GM21515 (cell line): ENCODE results near the gene SYDE2.

Experiments
- ATAC-seq: cut with Tn5 transposase; IDR thresholded peaks from one replicate; pipeline ENCODE4 v1.9.1; 2021; ENCODE audit not compliant: unreplicated experiment

SYDE2 gene

DNA sequence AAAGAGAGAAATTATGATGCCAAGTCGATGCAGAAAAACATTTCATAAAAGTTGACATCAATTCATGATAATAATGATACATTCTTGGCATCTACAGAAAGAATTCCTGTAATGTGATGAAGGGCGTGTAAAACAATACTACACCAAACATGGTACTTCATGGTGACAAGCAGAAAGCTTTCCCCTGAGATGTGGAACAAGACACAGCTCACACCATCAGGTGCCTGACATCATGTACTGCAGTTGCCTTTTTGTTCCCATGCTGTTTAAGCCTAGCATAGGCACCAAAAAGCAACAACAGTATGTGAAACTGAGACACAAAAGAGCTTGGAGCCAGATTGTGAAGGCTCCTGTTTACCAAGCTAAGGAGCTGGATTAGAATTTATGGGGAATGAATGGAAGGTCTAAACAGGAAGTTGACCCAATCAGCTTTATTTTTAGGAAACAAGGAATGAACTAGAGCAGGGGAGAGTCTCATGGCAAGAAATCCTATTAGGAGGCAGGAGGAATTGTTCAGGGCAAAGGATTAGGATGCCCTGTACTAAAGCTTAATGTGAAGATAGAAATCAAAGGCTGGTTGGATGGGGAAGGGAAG, 67.2 kb downstream of the SYDE2 start:
- no peak for ATAC-seq

DNA sequence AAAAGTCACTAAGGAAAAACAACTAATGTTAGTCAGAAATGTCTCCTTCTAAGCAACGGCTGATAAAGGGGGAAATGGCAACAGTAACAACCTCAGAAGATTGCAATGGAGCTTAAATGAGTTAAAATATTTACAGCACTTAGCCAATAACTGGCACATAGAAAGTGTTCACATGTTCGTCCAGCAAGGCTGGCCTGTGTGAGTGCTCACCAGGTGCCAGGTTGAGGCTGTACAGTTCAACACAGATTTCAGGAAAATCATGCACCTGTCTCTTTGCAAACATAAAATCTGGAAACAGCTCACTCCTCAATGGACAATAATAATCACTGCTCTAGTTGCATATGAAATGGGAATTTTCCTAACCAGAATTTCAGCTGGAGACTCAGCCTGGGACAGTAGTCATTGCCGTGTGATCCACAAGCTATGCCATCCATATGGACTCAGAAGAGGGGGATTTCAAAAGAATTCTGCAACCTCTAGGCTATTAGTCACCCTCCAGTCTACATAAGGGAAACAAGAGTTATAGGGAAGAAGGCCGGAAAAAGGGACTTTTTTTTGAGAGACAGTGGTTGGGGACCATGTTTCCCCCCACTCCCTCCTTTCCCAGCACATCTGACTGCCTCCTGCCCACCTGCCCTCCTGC, 68.6 kb downstream of the SYDE2 start:
- no peak for ATAC-seq

DNA sequence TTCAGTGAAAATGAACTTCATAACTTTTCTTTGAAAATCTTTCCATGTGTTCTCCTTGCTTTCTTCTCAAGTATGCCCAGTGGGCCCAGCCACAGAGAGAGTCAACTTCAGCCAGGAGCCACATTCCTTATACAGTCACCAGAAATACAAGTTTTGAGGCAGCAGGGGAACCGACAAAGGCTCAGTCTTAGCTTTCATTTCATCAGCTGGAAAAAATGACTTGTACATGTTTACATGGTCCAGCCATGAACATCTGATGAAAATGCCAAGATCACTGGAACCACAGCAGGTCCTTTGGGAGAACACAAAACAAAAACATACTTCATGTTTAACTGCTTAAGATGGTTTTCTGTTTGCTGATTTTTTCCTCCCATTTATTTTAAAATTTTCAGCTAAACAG, 72.5 kb downstream of the SYDE2 start:
- ATAC-seq, result no peak

DNA sequence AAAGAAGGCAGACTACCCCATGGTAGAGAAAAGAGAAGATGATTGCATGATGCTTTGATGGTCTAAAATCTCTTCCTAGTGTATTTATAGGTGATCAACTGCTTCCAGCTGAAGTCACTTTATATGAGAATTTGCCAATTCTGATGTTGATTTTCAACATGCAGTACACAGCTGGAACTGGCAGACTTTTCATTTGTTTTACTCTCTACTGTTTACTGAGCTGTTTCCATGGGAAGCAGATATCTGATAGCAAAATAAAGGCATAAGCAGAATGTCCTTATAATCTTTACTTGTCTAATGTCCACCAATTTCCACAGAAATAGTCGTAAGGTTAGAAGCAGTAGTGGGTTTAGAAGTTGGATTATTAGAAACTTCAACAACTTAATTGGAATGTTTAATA, 74.9 kb downstream of the SYDE2 start:
- ATAC-seq, result no peak

DNA sequence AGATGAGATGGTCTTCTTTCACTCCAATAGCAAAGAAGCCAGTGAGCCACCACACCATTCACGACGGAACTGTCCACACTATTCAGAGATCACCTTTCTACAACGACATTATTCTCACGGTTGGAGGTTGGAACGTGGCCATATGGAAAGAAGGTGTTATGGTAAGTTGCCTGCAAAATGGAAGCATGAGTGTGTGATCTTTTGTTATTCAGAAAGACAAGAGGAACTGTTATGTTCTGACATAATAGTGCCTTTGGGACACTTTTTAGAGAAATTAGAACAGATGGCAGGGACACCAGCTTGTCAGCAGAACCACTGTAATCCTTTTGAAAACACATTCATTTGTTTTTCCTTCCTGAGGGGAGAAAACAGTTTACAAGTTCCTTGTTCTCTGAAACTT, 76.7 kb downstream of the SYDE2 start:
- no peak for ATAC-seq

DNA sequence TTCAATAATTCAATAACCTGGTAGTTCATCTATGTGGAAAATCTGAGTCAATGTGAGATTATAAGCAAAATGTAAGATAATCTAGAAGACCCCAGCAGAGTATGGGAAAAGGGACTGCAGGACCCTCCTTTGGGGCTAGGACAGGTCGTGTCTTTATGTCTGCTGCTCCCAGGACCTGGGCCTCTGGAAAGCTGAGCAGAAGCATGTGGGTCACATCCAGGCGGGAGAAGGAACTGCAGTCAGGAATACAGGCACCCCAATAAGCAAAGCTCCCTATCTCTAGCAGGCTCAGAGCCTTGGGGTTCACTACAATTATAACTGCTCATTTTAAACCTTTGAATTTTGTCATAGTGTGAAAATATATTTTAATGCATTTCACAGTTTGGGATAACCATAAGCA, 78.6 kb downstream of the SYDE2 start:
- ATAC-seq, result no peak

DNA sequence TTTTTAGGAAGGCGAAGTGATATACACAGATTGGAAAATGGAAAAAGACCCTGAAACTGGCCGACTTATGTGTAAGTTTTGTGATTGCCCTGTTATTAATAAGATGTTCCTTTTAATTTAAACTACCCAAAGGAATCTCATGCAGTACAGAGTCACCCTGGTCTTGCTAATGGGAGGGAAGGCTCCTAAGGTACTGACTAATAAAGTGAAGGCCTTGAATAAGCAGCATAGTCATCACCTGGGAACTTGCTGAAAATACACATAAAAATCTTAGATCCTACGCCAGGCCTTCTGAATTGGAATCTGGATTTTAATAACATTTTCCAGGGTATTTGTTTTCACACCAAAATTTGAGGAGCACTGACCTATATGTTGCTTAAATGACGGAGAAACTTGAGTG, 79.1 kb downstream of the SYDE2 start:
- ATAC-seq, result no peak

DNA sequence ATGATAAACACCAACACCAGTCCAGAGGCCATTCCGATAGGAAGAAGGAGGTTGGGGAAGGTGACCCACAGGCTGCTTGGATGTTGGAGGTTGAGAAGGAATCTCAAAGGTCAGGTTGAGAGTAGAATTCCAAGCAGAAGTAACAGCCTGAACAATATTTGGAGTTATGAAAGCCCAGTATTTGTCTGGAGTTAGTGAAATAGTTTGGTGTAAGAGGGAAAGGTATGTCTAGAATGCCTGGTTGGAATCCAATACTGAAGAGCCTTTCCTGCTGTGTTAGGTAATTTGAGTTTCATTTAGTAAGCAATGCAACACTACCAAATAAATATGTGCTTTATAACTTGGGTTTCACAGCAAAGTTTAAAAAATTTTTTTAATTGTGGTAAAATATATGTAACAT, 82.1 kb downstream of the SYDE2 start:
- ATAC-seq, result no peak

DNA sequence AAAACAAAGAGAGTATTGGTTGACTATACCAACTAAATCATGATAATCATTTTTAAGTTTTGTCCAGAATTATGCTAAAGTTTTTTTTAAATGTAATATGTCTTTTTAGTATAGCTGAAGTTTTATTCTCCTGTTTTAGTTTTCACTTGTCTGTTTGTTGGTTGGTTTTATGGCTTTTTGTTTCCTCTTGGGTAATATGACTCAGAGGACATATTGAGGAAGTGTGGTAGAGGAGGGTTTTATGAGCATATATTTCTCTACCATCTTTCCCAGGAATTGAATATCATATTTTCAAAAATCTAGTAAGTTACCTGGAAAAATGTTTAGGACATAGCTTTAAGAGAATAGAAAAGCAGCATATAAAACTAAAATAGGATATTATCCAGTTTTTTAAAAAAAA, 84.0 kb downstream of the SYDE2 start:
- no peak for ATAC-seq

DNA sequence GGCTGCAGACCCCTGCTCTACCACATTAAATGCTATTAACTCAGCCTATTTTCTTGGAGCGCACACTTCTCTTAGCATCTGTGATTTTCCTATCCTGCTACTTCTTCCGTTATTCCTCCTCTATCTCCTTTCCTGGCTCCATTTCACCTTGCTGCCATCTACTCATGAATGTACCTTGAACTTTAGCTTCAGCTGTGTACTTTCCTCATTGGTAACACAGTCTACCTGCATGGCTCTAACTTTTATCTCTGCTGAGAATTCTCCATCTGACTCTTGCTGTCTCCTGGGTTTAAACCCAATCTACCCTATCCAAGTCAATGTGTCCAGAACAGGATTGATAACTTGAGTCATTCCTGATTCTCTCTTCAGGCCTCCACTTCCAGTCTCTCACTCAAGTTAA, 84.9 kb downstream of the SYDE2 start:
- ATAC-seq, result no peak

DNA sequence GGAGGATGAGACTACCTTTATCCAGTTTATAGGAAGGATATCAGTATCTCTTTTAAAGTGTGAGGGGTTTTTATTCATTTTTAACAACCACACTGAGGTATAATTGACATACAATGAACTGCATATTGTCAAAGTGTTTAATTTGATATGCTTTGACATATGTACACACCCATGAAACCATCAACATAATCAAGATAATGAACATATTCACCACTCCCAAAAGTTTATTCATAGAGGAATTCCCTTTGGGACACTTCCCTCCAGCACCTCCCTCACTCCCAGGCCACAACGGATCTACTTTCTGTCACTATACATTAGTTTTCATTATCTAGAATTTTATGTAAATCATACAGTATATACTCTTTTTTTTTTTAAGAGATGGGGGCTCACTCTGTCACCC, 89.1 kb downstream of the SYDE2 start:
- ATAC-seq, result no peak

DNA sequence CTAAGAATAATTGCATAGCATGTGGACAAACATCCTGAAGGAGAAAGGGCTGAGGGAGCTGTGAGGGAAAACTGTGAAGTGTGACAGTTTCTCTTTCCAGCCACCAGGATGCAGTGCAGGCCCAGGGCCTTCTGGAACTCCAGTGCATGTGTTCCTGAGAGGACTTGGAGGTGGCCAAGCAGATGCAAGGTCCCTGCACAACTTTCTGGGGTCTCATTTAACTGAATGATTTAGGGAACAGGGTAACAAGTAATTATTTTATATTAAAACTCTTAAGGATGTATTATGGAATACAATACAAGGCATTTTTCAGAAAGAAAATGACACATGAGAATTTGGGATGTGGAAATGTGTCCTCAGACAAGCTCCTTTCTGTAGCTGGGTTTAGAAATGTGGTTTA, 91.3 kb downstream of the SYDE2 start:
- peak; percentile 83 for ATAC-seq
